SK-N-SH treated with all-trans-retinoic acid at 6 μM for 48 hours (cell line): Measurements from ENCODE around the gene PARVB.

Source experiments
- ATAC-seq: fragments of 200-7000 bp; cut with Tn5 transposase; 3 replicates; pipeline ENCODE4 v1.9.1; 2020; ENCODE audit warnings: mild to moderate bottlenecking, moderate library complexity
- ARNTL ChIP-seq: fragments of 450-650 bp; formaldehyde crosslinking; IDR thresholded peaks from 2 replicates; pipeline ENCODE4 v1.5.0; 2020; ENCODE audit warnings: low read depth, mild to moderate bottlenecking, moderate library complexity, borderline replicate concordance
- BACH2 ChIP-seq: fragments of 250-450 bp; sonication (Bioruptor Pico); IDR thresholded peaks from 2 replicates; pipeline ENCODE4 v1.9.0; 2021; ENCODE audit warnings: mild to moderate bottlenecking, borderline replicate concordance
- CSDC2 ChIP-seq: fragments of 250-450 bp; sonication (Bioruptor Pico); IDR thresholded peaks from 2 replicates; pipeline ENCODE4 v1.5.0; 2020; ENCODE audit warnings: mild to moderate bottlenecking, moderate library complexity
- ESRRG ChIP-seq: fragments of 250-450 bp; sonication (Bioruptor Pico); IDR thresholded peaks from 2 replicates; pipeline ENCODE4 v1.6.1; 2021; ENCODE audit warnings: mild to moderate bottlenecking
- GLIS3 ChIP-seq: fragments of 250-450 bp; sonication (Bioruptor Pico); IDR thresholded peaks from 2 replicates; pipeline ENCODE4 v1.5.0; 2020; ENCODE audit warnings: mild to moderate bottlenecking, moderate library complexity
- ISL1 ChIP-seq: fragments of 250-450 bp; sonication (Bioruptor Pico); IDR thresholded peaks from 2 replicates; pipeline ENCODE4 v2.1.2; 2022; ENCODE audit warnings: mild to moderate bottlenecking, moderate library complexity
- OSR1 ChIP-seq: fragments of 250-450 bp; sonication (Bioruptor Pico); IDR thresholded peaks from 2 replicates; pipeline ENCODE4 v1.8.0; 2022; ENCODE audit warnings: moderate library complexity, mild to moderate bottlenecking, inconsistent platforms
- PPARA ChIP-seq: fragments of 250-450 bp; sonication (Bioruptor Pico); IDR thresholded peaks from 2 replicates; pipeline ENCODE4 v1.5.0; 2020; ENCODE audit warnings: mild to moderate bottlenecking, borderline replicate concordance
- RARB ChIP-seq: fragments of 250-450 bp; sonication (Bioruptor Pico); IDR thresholded peaks from 2 replicates; pipeline ENCODE4 v1.8.0; 2021; ENCODE audit warnings: mild to moderate bottlenecking, moderate library complexity
- SNAI2 ChIP-seq: fragments of 250-450 bp; sonication (Bioruptor Pico); IDR thresholded peaks from 2 replicates; pipeline ENCODE4 v1.5.0; 2020; ENCODE audit warnings: mild to moderate bottlenecking, moderate library complexity
- TCF4 ChIP-seq: fragments of 250-450 bp; sonication (Bioruptor Pico); IDR thresholded peaks from 2 replicates; pipeline ENCODE4 v1.8.0; 2021; ENCODE audit warnings: mild to moderate bottlenecking, moderate library complexity, borderline replicate concordance
- TOX ChIP-seq: fragments of 250-450 bp; sonication (Bioruptor Pico); IDR thresholded peaks from 2 replicates; pipeline ENCODE4 v1.8.0; 2021; ENCODE audit warnings: mild to moderate bottlenecking, moderate library complexity, borderline replicate concordance
- ZC3H10 ChIP-seq: fragments of 250-450 bp; sonication (Bioruptor Pico); IDR thresholded peaks from 2 replicates; pipeline ENCODE4 v1.5.1; 2021; ENCODE audit warnings: mild to moderate bottlenecking, moderate library complexity
- ZFP3 ChIP-seq: fragments of 250-450 bp; sonication (Bioruptor Pico); IDR thresholded peaks from 2 replicates; pipeline ENCODE4 v1.5.0; 2020; ENCODE audit warnings: mild to moderate bottlenecking, moderate library complexity
- ZFP30 ChIP-seq: fragments of 450-650 bp; formaldehyde crosslinking; IDR thresholded peaks from 2 replicates; pipeline ENCODE4 v1.5.0; 2022; ENCODE audit warnings: mild to moderate bottlenecking, moderate library complexity
- ZNF565 ChIP-seq: fragments of 450-650 bp; formaldehyde crosslinking; conservative IDR thresholded peaks from 2 replicates; pipeline ENCODE4 v1.5.0; 2020; ENCODE audit warnings: low read depth, mild to moderate bottlenecking, moderate library complexity
- ZNF70 ChIP-seq: fragments of 450-650 bp; formaldehyde crosslinking; IDR thresholded peaks from 2 replicates; pipeline ENCODE4 v1.5.0; 2020; ENCODE audit warnings: mild to moderate bottlenecking, moderate library complexity
- ZNF8 ChIP-seq: fragments of 450-650 bp; formaldehyde crosslinking; IDR thresholded peaks from 2 replicates; pipeline ENCODE4 v1.5.0; 2020; ENCODE audit warnings: mild to moderate bottlenecking, moderate library complexity
- TF ChIP-seq, protein P1 (sequence below): fragments of 250-450 bp; sonication (Bioruptor Pico); IDR thresholded peaks from 2 replicates; pipeline ENCODE4 v1.8.0; 2021; ENCODE audit warnings: low read depth, mild to moderate bottlenecking, moderate library complexity, borderline replicate concordance
- TF ChIP-seq, protein P2 (sequence below): fragments of 250-450 bp; sonication (Bioruptor Pico); IDR thresholded peaks from 2 replicates; pipeline ENCODE4 v1.5.1; 2021; ENCODE audit warnings: mild to moderate bottlenecking, moderate library complexity
- TF ChIP-seq, protein P3 (sequence below): fragments of 250-450 bp; sonication (Bioruptor Pico); IDR thresholded peaks from 2 replicates; pipeline ENCODE4 v1.5.0; 2020; ENCODE audit warnings: mild to moderate bottlenecking, moderate library complexity
- TF ChIP-seq, protein P4 (sequence below): fragments of 250-450 bp; sonication (Bioruptor Pico); IDR thresholded peaks from 2 replicates; pipeline ENCODE4 v1.5.1; 2020; ENCODE audit warnings: low read depth, mild to moderate bottlenecking, moderate library complexity

The PARVB gene

DNA sequence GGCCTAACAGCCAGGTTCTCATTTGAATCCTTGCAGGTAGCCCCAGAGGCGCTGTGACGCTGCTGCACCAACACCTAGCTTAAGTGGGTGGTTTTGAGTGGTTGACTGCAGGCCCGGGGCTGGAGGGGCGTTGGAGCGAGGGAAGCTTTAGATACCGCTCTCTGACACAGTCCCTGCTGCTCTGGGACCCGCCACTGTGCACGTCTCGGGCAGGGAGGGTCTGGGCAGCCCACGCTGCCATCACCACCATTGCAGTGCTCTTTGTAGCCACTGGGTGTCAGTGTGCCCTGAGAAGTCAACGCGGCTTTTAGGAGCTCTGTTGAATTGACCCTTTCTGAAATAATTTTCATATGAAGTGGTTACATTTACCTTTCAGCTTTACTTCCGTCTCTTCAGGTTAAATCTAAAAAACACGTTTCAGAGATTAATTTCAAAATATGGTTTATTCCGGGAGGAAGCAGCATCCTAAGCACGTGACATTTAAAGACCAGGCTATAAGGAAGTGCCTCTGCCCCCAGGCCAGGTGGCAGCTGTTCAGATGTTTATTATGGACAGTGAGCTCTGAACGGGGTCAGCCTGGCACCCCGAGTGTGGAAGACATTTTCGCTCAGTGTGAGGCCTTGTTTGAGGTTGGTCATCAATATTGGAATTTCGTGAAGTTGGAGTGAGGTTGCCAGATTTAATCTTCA, 30.9 kb upstream of the PARVB start (continued):
- TF ChIP-seq, protein P1, sequence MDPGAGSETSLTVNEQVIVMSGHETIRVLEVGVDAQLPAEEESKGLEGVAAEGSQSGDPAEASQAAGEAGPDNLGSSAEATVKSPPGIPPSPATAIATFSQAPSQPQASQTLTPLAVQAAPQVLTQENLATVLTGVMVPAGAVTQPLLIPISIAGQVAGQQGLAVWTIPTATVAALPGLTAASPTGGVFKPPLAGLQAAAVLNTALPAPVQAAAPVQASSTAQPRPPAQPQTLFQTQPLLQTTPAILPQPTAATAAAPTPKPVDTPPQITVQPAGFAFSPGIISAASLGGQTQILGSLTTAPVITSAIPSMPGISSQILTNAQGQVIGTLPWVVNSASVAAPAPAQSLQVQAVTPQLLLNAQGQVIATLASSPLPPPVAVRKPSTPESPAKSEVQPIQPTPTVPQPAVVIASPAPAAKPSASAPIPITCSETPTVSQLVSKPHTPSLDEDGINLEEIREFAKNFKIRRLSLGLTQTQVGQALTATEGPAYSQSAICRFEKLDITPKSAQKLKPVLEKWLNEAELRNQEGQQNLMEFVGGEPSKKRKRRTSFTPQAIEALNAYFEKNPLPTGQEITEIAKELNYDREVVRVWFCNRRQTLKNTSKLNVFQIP (CRISPR knock-in tag) = no peak
- no peak for TF ChIP-seq RARB (CRISPR knock-in tag)
- TF ChIP-seq ZNF565 (CRISPR knock-in tag) = no peak
- TF ChIP-seq, protein P2, sequence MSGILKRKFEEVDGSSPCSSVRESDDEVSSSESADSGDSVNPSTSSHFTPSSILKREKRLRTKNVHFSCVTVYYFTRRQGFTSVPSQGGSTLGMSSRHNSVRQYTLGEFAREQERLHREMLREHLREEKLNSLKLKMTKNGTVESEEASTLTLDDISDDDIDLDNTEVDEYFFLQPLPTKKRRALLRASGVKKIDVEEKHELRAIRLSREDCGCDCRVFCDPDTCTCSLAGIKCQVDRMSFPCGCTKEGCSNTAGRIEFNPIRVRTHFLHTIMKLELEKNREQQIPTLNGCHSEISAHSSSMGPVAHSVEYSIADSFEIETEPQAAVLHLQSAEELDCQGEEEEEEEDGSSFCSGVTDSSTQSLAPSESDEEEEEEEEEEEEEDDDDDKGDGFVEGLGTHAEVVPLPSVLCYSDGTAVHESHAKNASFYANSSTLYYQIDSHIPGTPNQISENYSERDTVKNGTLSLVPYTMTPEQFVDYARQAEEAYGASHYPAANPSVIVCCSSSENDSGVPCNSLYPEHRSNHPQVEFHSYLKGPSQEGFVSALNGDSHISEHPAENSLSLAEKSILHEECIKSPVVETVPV (CRISPR knock-in tag) = no peak
- TF ChIP-seq ARNTL = no peak
- TF ChIP-seq OSR1 = no peak
- TF ChIP-seq, protein P3, sequence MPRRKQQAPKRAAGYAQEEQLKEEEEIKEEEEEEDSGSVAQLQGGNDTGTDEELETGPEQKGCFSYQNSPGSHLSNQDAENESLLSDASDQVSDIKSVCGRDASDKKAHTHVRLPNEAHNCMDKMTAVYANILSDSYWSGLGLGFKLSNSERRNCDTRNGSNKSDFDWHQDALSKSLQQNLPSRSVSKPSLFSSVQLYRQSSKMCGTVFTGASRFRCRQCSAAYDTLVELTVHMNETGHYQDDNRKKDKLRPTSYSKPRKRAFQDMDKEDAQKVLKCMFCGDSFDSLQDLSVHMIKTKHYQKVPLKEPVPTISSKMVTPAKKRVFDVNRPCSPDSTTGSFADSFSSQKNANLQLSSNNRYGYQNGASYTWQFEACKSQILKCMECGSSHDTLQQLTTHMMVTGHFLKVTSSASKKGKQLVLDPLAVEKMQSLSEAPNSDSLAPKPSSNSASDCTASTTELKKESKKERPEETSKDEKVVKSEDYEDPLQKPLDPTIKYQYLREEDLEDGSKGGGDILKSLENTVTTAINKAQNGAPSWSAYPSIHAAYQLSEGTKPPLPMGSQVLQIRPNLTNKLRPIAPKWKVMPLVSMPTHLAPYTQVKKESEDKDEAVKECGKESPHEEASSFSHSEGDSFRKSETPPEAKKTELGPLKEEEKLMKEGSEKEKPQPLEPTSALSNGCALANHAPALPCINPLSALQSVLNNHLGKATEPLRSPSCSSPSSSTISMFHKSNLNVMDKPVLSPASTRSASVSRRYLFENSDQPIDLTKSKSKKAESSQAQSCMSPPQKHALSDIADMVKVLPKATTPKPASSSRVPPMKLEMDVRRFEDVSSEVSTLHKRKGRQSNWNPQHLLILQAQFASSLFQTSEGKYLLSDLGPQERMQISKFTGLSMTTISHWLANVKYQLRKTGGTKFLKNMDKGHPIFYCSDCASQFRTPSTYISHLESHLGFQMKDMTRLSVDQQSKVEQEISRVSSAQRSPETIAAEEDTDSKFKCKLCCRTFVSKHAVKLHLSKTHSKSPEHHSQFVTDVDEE = no peak

DNA sequence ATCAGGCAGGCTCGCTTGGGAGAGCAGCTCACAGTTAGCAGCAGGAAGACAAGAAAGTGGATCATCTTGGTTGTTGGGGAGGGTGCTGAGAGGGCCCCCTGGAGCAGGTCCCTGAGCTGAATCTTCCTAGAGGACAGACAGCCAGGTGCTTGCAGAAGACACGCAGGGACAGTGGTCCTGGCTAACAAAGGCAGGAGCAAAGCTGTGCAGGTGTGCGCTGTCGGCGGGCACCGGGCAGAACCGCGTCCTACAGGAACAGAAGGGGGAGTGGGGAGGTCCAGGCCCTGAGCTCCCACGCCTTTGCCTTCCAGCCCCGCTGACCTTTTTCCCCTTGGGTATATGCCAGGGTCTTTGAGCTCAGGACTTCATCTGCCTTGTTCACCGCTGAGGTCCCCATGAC, 30.1 kb upstream of the PARVB start:
- no peak for TF ChIP-seq ZFP30 (CRISPR knock-in tag)
- no peak for TF ChIP-seq OSR1
- no peak for TF ChIP-seq ZC3H10
- TF ChIP-seq PPARA = no peak
- no peak for TF ChIP-seq TOX (CRISPR knock-in tag)
- TF ChIP-seq ISL1 = no peak
- no peak for TF ChIP-seq CSDC2 (CRISPR knock-in tag)
- TF ChIP-seq TCF4 (CRISPR knock-in tag) = no peak
- TF ChIP-seq, protein P4, sequence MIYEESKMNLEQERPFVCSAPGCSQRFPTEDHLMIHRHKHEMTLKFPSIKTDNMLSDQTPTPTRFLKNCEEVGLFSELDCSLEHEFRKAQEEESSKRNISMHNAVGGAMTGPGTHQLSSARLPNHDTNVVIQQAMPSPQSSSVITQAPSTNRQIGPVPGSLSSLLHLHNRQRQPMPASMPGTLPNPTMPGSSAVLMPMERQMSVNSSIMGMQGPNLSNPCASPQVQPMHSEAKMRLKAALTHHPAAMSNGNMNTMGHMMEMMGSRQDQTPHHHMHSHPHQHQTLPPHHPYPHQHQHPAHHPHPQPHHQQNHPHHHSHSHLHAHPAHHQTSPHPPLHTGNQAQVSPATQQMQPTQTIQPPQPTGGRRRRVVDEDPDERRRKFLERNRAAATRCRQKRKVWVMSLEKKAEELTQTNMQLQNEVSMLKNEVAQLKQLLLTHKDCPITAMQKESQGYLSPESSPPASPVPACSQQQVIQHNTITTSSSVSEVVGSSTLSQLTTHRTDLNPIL (CRISPR knock-in tag) = no peak
- no peak for TF ChIP-seq ESRRG
- no peak for TF ChIP-seq ZNF70 (CRISPR knock-in tag)
- TF ChIP-seq SNAI2 (CRISPR knock-in tag) = no peak
- no peak for TF ChIP-seq GLIS3 (CRISPR knock-in tag)
- TF ChIP-seq, protein P2 (CRISPR knock-in tag) = no peak
- TF ChIP-seq BACH2 (CRISPR knock-in tag) = no peak
- TF ChIP-seq, protein P3 = no peak
- TF ChIP-seq ZFP3 = no peak
- TF ChIP-seq ZNF8 (CRISPR knock-in tag) = no peak
- TF ChIP-seq ZNF565 (CRISPR knock-in tag) = no peak
- no peak for TF ChIP-seq ARNTL
- no peak for ATAC-seq
